H1 (cell line): ENCODE results near the gene DNAJB14. TPM values are rescaled to one million over a fixed set of nuclear protein-coding genes. Genes with fewer than 3 reads are reported as not detected.

Experiments used
- POLR2AphosphoS5 ChIP-seq: IDR thresholded peaks from 2 replicates; pipeline ENCODE4 v1.6.1; 2011; ENCODE audit warnings: low read depth, low read length
- SP1 ChIP-seq: IDR thresholded peaks from 2 replicates; pipeline ENCODE4 v1.6.1; 2011; ENCODE audit warnings: low read depth, low read length
- TAF7 ChIP-seq: optimal IDR thresholded peaks from 2 replicates; pipeline ENCODE3; 2011; ENCODE audit warnings: low read depth, mild to moderate bottlenecking, inconsistent platforms, low read length, moderate library complexity, borderline replicate concordance
- polyA plus RNA-seq, 7 experiments: library from polyadenylated mRNA; depleted of rRNA in 3 of 7; stranded (reverse) in 5 of 7; unstranded in 2 of 7; fragments of >200 nt in 5 of 7; fragments of 200-250 nt in 2 of 7; gene quantifications; 1 replicate in 5 of 7; 2 replicates in 1 of 7; 4 replicates in 1 of 7; pipeline versions ENCODE4 v1.2.1 to v1.2.3, GENCODE V29; 2011 to 2013; ENCODE audit warnings: missing spikeins in 2 of 7, mixed read lengths in 2 of 7
- total RNA-seq: library from RNA; stranded (reverse); fragmentation: NEBNext Ultra II Directional; extraction: Animal tissue kit (Norgen Biotek cat#: 25700); gene quantifications from 2 replicates; pipeline ENCODE4 v1.2.1, GENCODE V29; 2021

The DNAJB14 gene
- total and polyA plus RNA-seq, 2 of the 8 experiments (the other 6 are each of a cell fraction or from before 2014, with no cell fraction given): 3.4 to 35.4 TPM

GRCh38 chr4:99927566-99927965 is 18.9 kb downstream of the DNAJB14 start (continued):
- no peak for TF ChIP-seq TAF7
- TF ChIP-seq POLR2AphosphoS5: no peak
- no peak for TF ChIP-seq SP1
